GM21529 (cell line): Measurements from ENCODE around the gene ME1.
"Not testable (repeated sequence)": the region's sequence is repeated elsewhere in the genome, so short reads cannot be mapped to it uniquely, and the experiment has no call there.

ENCODE experiments used
- ATAC-seq: cut with Tn5 transposase; IDR thresholded peaks from one replicate; pipeline ENCODE4 v1.9.1; 2021; ENCODE audit not compliant: unreplicated experiment

ME1 gene

GRCh38 chr6:83260577-83260976, 170.3 kb downstream of the ME1 start:
- ATAC-seq, result no peak

DNA sequence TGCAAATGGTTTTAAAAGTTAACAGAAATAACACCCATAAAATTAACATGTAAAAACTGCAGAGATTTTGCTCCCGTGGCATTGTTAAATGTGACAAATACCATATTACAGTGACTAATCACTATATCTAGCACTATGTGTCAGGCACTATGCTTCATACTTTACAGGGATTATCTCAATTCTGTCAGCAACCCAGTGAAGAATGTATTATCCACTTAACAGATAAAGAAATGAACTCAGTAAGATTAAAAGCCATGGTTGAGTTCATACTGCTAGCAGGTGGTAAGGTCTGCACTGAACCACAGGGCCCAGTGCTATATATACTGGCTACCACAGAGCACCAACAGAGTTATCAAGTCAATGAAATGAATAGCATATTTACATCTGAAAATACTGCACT, 172.3 kb downstream of the ME1 start:
- ATAC-seq, result no peak

DNA sequence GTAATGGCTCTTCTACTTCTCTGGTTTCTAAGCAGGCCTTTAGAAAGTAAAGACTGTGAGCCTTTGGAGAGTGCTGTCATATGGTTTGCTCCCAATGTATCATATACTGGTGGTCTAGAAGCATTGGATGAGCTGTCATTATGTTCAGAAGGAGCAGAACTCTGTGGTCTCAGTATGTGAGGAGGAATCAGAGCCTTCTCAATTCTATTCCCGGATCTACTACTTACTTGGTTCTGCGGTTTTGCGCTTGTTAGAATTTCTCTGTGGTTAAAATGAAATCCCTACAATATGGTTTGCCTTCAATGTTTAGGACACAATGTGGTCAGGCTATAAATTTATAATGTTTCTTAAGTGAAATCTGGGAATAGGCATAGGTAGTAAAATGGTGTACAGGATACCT, 173.1 kb downstream of the ME1 start:
- no peak for ATAC-seq

GRCh38 chr6:83256719-83257118, 174.1 kb downstream of the ME1 start:
- ATAC-seq, result not testable (repeated sequence)

DNA sequence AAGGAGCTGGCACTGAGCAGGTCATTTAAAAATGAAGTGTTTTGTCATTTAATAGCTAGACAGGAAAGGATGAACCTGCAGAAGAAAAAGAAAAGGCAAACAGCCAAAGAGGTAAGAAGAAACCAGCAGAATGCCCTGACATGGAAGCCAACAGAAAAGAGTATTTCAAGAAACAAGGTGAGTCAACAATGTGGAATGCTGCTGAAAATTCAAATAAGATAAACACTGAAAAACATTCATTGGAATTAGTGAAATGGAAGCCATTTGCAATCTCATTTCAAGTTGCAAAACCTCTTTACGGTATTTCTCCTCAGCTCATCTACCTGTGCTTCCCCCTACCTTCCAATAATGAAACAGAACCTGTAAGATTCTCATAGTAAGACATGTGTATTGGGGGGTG, 178.1 kb downstream of the ME1 start:
- ATAC-seq, result no peak

DNA sequence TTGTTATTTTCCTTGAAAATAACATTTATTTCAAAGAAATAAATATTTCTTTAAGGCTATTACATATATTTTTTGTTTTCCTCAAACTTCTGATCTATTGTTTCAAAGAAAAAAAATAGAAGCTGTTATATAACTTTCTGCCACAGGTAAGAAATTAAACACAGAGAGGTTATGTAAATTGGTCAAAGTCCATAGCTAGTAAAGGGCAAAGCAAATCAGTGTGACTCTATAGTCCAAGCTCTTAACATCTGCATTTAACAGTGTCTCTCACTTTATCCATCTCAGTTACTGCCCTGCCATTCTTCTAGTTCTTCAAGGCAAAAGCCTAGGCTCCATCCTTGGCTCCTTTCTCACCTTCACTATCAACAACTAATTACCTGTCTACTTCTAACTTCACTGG, 180.6 kb downstream of the ME1 start:
- no peak for ATAC-seq

DNA sequence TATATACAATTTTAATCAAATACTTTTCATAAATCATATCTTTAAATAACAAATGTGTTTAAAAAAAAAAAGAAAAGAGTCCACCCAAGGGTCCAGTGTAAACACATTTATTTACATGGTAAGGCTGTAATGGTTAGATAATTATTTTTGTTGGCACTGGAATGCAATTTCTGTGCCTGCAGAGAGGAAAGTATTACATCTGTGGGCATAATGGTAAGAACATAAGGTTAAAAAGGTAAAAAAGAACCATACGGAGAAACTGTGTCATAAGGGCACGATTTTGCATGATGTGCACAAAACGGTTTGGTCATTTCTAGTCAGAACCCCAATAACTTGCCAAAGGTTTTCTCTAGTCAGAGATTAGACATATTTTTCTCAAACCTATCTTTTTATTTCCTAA, 183.4 kb downstream of the ME1 start:
- ATAC-seq, result no peak

- ATAC-seq, result no peak
Measured at GRCh38 chr6:83231146-83231545, 199.7 kb downstream of the ME1 start.

DNA sequence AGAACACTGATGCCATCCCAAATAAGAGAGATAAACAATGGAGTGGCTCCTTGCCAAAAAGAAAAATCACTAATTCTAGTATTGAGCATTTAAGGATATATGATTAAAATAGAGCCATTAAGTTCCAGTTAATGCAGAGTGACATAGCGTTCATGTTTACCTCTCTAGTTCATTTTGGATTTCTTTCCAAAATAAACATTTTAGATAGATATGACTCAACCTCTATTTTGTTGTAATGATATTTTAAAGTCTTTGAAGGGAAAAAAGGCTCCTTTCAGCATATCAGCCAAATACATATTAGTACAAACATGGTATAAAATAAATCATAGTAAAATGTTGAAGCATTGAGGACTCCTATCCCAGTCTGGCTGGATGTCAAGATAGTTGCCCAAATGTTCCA, 204.3 kb downstream of the ME1 start:
- ATAC-seq, result no peak

- no peak for ATAC-seq
Measured at GRCh38 chr6:83221889-83222479, 208.9 kb downstream of the ME1 start.

DNA sequence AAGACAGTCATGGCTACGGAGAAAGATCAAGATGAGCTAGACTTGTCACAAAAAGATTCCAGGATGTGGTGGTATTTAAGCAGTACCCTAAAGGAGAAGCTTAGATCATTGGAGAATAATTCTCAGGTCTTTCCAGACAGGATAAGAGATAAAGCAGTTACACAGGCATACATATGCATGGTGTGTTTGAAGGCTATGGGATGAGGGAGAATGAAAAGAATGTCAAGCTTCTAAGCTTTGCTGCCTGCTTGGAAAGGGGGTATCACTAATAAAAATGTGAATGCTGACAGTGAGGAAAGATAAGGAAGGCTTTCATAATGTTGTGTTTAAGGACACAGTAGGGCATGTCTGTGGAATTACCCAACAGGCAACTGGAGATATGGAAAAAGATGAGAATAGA, 209.6 kb downstream of the ME1 start:
- no peak for ATAC-seq

- no peak for ATAC-seq
Measured at GRCh38 chr6:83220121-83220520, 210.7 kb downstream of the ME1 start.

GRCh38 chr6:83218646-83219045, 212.2 kb downstream of the ME1 start:
- no peak for ATAC-seq

DNA sequence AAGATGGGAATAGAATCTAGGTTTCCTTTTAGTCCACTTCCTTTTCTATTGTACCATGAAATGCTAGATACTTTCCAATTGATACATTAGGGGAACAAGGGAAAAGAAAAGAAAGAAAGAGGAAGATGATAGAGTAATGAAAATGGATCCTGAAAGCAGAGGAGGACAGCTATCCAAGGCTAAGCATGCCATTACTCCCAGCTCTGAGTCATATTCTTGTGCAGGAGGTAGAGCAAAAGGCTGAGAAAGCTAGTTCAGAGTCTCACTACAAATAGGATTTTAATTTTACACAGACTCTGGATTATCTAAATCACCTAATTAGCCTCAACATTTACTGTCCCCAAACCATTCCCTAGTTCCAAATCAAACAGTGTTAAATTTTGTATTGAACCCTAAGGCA, 214.0 kb downstream of the ME1 start:
- no peak for ATAC-seq

DNA sequence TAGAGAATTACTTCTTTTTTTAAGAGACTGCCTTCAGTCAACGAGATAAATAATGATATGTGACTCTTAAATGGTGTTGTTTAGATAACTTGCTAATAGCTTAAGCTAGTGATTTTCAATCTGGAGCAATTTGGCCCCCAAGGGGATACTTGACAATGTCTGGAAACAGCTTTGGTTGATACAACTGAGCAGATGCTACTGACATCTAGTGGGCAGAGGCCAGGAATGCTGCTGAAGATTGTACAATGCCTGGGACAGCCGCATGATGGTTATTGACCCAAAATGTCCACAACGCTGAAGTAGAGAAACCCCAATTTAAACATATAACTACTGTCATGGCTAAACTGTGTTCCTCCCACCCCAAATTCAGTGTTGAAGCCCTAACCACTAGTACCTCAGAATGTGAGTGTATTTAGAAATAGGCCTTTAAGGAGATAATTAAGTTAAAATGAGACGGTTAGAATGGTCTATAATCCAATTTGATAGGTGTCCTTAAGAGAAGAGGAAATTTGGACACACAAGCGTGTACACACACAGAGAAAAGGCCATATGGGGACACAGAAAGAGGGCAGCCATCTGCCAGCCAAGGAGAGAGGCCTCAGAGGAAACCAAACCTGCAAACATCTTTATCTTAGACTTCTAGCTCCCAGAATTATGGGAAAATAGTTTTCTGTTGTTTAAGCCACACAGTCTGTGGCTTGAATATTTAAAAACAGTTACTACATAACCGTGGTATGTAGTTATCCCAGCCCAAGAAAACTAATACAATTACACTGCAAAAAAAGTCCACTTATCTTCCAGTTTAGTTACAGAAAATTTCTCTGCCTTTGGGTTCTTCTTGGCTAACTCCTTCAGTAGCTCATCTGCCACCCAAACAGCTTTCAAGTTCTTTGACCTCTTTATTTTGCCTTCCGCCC, 215.5 kb downstream of the ME1 start:
- peak; percentile 100 for ATAC-seq

GRCh38 chr6:83202031-83202430, 228.8 kb downstream of the ME1 start:
- ATAC-seq, result no peak

DNA sequence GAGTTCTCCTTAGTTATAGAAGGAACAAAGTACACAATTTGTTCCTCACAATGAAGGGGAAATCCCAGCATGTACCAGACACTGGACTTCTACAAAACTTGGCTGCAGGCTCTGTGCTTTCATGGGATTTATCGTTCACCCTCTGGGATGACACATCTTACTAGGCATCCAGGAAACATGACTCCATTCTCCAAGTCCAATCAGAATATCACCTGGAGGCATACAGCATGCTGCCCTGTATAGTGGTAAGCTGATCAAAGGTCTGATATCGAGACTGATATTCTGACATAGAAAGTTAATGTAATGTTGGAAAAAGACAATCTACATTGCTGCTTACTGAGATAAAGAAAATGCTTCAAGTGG, 231.0 kb downstream of the ME1 start:
- ATAC-seq, result no peak

- ATAC-seq, result peak; percentile 67
Measured at GRCh38 chr6:83199173-83199862, 231.5 kb downstream of the ME1 start.

DNA sequence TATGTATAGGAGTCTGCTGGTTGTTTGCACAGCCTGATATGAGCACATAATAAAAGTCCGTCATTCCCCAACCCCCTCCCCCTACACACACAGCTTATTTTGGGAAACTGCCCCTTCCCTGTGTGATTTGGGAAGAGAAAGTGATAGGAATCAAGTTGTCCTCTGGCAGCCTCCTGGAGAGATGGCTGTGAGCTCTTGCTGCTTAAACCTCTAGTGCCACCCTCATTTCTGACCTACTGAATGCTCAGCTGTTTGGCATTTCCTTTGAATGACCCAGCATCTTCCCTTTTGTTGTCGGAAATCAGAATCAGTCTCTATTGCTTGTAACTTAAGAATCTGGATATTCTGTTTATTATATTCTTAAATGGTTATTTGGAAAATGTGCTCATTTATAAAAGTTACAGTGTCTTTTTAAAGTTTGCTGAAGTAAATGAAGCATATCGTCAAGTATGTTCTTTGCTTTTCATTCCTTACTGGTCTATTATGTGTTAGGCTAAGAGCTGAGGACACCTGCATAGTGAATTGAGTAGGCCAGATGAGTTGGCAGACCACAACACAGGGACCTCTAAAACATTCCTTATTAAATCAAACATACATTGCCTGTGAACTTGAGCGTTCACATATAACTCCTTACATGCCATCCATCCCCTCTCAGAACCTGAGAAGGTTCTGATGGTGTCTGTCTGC, 232.2 kb downstream of the ME1 start:
- no peak for ATAC-seq

DNA sequence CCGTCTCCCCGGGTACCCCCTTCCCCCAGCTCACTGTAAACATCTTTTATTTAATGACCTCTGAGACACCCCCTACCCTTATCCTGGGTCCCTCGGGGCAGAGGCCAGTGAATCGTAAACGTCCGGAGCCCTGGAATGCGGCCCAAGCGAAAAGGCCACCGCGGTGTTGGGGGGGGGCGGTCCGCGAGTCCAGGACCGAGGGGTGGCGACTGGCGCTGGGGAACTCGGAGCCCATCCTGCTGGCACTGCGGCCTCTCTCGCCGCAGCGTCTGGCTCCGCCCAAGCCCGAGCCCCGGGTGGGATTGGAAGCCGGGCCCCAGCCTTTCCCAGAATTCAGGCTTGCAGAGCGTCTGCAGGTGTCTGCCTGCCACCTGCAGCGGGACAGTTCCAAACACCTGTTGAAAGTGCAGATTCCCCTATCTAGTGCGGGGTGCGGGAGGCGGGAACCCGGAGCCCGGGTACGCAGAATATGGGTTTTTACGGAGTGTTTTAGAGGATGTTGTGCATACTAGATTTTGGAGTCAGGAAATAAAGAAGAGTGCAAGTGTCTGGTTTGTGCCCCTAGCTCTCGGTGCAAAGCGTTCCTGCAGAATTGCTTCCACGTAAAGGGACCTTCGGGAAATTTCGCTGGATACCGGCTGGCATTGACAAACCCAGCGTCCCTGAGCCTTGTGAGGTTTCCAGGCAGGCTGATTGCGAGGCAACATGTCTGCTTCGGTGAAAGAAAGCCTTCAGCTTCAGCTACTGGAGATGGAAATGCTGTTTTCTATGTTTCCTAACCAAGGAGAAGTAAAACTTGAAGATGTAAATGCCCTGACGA, 236.9 kb downstream of the ME1 start:
- peak; percentile 32 for ATAC-seq
